GM21619 (cell line): ENCODE data around the gene PERCC1.

ENCODE experiments used
- ATAC-seq: cut with Tn5 transposase; IDR thresholded peaks from one replicate; pipeline ENCODE4 v1.9.1; 2021; ENCODE audit not compliant: unreplicated experiment

The PERCC1 gene

DNA sequence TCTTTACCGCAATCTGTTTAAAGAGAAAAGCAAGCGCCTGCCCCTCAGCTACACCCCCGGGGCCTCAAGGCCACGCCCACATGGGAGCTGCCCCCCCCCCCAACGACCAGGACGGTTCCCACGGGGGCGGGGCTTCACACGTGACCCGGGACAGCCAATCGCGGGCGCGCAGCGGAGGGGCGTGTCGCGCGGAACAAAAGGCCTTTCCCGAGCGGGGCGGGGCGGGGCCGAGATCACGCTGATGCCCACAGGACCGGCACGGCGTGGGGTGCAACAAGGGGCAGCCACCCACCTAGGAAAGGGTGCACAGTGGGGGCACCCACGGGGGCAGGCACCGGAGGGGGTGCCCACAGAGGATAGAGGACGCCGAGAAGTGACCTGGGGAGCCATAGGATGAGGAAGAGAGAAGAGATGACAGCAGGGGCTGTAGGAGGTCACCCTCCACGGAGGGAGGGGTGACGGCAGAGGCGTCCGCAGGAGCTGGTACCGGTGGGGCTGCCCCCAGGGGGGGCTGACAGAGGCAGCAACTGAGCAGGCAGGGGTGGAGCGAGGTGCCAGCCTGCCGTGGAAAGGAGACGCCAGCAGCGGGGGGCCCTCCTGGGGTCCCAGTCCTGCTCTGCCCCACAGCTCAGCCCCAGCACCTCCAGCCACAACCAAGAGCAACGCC, 22.6 kb upstream of the PERCC1 start:
- peak; percentile 73 for ATAC-seq

DNA sequence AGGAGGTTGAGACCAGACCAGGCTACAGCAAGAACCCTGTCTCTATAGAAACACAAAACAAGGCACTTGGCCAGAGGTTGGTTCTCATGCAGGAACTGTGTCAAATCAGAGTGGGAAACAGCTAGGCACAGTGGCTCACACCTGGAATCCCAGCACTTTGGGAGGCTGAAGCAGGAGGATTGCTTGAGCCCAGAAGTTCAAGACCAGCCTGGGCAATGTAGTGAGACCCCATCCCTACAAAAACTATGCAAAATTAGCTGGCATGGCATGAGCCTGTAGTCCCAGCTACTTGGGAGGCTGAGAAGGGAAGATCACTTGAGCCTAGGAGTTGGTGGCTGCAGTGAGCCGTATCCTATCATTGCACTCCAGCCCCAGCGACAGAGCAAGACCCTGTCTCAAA, 18.0 kb upstream of the PERCC1 start:
- no peak for ATAC-seq

DNA sequence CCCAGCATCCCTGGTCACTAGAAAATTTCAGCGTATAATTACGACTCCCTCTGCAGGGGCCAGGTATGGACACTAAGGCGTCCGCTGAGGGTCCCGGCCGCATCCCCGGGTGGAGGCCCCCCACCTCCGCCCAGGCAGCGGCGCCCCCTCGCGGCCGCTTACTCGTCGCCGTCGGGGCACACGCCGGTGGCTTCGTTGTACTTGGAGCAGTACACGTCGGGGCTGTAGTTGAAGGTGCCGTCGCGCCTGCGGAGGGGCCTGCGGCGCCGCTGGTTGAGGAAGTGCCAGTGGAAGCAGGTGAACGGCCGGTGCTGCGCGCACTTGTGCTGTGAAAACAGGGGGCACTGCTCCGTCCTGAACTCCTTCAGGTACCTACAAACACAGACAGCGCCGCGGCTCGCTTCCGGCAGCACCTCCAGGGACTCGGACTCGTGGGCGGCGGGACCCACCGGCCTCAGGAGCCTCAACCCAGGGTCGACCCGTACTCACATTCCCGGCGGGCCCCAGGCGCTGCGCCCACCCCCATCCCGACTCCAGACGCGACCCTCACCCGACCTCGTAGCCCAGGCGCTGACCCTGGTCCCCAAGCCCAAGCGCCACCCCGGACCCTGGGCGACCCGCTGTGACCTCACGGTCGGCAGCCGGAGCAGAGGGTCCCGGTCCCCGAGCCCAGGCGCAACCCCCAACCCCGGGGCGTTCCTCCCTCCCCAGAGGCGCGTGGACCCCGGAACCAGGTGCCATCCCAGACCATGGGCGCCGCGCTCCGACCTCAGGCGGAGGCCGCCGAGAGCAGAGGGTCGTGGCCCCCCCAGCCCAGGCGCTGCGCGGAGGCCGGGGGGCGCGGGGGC, 17.0 kb upstream of the PERCC1 start:
- ATAC-seq, result no peak

DNA sequence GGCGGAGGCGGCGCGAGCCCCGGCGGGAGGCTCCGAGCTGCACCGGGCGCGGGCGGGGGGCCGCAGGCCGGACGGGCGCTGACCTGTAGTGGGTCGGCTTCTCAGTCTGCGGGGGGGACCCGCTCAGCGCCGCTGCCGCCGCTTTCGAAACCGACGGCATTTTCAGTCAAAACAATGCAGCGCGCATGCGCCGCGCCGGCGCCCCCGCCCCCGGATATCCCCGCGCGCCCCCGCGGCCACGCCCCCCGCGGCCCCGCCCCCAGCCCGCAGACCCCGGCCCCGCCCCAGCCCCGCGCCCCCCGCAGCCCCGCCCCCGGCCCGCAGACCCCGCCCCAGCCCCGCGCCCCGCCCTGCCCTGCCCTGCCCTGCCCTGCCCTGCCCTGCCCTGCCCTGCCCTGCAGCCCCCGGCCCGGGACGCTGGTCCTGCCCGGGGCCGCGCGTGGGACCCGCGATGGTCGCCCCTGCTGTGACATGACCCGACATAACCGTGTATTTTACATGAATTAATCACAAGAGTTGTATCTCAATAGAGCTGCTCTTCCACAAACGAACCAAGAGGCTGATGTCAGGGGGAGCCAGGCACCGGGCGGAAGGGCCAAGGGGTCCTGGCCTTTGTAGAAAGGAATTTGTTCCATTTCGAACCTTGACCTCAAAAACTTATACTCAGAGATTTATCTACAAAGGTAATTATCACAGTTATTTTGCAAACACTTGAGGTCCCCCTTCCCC, 16.2 kb upstream of the PERCC1 start, which contains the start of gene UNKL:
Gene UNKL (minus strand): TSS at position 173 of the 729 bp plus-strand sequence. CDS start 13 bp downstream, at position 160.
- peak; percentile 44 for ATAC-seq

DNA sequence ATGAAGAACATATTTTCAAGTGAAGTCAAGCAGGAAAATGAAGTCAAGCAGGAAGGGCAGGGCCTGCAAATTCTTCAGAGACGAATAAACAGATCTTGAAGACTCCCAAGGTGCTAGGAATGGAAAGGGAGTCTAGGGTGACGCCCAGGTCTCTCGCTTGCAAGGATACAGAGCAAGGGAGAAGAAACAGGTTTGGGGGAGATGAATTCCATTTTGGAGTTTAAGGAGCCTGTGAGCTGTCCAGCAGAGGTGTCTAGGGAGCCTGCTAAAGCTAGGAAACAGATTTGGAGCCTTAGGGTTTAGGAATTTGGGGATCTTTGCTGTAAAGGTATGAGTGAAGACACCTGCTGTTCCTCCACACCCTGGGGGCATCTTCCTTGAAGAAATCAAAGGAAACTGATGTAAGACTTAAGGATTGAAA, 14.3 kb upstream of the PERCC1 start:
- ATAC-seq, result no peak

DNA sequence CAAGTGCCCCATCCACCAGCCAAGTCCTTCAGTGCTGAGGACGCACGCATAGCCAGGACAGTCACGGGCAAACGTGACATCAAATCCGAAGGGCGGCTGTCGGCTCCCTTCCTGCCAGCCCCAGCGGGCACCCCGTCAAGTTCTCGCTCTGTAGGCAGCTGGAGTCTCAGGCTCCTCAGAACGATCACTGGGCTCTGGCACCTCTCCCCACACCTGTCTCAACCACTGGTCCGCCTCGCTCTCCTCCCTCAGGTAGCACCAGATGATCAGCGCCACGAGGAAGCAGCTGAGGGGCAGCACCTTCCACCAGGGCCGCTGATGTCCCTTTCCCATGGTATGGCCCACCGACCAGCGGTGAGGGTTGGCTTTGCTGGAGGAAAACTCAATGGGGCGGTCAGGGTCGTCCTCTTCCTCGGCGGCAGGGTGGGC, 10.8 kb upstream of the PERCC1 start:
- peak; percentile 2 for ATAC-seq

DNA sequence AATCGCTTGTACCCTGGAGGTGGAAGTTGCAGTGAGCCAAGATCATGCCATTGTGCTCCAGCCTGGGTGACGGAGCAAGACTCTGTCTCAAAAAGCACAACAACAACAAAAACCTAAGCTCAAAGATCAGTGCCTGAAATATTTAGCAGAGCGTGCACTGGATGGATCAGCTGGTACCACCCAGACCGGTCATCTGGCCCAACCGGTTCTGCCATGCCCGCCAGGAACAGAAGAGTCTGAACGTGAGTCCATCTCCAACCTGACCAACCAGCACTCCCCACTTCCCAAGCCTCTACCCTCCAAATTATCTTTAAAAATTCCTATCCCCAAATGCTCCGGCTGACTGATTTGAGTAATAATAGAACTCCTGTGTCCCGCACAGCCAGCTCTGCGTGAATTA, 8.8 kb upstream of the PERCC1 start:
- no peak for ATAC-seq

DNA sequence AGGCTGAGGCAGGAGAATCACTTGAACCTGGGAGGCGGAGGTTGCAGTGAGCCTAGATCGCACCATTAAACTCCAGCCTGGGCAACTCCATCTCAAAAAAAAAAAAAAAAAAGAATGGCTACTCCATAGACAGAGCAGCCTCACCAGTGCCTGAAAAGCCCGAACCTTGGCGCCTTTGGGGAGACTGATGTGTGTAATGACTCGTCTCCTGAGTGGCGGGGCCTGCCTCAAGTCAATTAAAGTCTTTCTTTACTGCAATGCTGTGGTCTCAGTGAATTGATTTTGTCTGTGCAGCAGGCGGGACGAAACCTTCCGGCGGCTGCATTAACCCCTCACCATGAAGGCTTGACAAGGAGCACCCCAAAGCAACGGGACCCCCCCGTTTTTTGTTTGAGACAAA, 6.8 kb upstream of the PERCC1 start:
- no peak for ATAC-seq

DNA sequence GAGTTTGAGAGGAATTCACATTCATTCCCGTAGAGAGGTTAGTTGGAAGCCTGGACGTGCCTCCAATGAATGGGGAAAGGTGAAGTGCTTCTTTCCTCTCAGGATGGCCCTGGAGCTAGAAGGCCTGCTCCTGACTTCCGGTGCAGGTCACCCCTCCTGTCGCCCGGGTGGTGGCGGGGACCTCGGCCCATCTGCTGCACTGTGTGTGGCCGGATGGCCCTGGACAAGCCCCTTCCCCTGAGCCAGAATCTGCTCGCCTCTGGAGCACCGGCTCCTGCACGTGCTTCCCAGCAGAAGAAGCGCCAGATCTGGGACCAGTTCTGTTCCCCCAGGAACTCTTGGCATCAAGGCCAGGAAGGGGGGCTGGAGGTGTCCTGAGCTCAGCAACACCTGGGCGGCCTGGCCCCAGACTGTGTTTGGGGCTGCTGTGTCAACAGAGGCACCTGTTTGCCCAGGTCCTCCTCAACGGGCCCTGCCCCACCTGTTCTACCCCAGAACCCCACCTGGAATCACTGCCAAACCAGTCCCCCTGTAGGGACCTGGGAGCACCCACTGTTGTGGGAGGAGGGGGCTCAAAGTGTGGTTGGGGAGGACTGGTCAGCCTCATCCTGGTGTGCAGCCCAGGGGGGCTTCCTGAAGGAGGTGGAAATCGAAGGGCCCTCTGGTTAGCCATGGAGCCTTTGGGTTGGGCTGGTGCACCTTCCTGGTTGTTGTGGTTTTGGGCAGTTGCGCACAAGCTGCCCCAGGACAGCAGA, 5.1 kb upstream of the PERCC1 start:
- no peak for ATAC-seq

DNA sequence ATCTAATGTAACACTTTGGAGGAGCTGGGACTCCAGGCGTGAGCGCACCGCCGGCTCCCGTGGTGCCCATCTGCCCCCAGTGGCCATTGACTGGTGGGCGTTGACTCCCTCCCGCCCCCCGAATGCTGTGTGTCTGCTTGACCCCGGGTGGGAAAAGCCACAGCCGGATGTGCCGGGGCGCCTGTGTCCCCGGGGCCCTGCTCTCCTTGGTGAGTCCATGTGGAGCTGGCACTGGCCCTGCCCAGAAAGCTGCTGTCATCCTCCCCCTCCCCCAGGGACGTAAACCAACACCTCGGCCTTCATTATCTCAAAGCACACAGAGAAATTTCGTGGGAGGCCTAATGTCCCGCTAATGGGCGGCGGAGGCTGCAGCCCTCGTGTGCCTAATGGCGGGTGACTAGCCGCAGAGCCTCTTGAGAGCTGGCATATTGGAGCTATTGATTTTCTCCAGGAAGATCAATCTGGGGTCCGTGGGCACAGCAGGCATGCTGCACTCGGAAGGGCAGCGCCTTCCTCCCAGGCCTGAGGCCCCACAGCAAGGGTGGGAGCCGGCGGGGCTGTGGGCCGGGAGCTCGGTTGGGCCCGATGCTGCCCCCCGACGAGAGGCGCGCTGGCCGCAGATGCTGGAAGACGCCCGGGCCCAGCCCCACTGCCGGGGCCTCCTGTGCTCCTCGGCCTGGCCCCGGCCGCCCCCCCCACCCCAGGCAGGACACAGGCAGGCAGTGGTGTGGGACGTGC, 4.0 kb upstream of the PERCC1 start:
- no peak for ATAC-seq

DNA sequence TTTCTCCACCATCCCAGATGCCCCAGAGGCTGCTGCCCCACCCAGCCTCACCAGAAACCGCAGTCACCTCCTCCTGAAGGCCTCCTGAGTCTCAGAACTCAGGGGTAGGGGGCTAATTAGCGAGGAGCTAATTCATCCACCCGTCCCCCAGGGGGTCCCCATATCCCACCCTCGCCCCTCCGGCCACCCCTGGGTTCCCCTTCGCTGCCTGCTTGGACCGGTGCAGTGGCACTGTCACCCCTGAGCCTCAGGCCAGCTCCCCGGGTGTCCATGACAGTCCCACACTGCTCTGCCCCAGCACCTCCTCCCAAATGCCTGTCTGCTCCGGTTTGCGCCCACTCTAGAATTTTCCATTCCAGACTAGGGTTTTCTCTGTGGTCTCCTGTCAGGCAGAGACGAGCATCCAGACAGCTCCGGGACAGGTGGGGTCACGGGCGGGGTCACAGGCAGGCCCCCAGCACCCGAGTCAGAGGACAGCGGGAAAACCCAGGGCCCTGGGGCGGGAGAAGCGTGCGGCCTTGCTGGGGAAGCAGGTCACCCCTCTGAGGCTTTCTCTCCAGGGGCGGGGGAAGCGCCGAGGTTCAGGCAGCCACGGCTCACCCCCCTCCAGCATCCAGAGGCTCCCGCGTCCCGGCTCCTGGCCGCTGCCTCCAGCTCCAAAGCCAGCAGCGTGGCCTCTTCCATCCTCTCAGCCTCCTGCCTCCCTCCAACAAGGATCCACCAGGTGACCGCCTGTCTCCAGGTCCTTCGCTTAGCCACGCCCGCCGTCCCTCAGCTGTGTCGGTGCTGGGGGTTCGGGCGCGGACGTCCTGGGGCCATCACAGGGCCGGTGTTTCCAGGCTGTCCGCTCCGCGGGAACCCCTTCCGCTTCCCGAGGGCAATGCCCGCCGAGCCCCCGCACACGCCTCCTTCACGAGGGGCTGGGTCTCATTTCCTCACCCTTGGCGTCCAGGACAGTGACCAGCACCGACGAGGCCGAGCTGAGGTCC, 3.1 kb upstream of the PERCC1 start:
- no peak for ATAC-seq

DNA sequence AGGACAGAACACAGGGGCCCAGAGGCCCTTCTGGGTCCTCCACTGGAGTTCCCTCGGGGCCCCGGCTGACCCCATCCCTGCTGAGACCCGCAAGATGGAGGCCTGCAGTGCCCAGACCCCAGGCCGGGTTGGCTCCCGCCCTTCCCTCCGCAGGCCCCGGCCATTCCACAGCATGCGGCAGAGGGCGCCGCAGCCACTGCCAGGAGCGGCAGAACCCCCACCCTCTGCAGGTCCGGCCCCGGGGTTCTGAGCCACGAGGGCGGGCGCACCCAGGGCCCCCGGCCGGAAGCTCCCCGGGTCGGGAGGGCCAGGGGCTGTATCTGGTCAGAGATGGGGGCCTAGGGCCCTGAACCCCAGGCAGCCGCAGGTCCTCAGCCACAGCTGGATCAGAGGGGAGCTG, 2.4 kb upstream of the PERCC1 start:
- ATAC-seq, result no peak

DNA sequence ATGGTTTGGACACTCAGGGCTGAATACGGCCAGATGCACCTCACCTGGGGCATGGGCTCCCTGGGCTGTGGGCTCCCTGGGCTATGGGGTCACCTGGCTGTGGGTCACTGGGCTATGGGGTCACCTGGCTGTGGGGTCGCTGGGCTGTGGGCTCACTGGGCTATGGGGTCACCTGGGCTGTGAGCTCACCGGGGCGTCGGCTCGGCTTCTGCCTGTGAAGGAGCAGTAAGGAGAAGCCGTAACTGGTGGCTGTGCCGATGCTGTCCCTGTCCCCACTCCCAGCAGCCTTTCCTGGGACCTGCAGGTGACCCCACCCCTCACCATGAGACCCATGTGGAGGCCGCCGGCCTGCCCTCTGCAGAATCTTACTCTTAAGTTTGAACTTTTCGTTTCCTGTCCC, 1.9 kb upstream of the PERCC1 start:
- no peak for ATAC-seq

DNA sequence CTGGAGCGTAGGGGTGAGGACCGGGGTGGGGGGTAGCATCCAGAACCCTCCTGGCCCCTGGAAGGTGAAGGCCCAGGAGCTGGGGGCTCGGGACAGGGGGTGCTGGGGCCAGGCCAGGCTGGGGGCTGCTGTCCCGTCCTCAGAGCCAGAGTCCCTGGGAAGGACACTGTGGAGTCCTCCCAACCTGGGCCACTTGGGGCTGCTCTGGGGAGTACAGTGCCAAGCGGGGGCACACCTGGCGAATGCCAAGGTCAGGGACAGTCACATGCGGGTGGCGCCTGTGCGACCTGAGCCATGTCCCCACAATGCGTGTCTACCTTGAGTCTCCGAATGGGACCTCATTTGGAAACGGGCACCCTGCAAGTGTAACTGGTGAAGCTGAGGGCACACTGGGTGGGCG, 1.2 kb upstream of the PERCC1 start:
- no peak for ATAC-seq

DNA sequence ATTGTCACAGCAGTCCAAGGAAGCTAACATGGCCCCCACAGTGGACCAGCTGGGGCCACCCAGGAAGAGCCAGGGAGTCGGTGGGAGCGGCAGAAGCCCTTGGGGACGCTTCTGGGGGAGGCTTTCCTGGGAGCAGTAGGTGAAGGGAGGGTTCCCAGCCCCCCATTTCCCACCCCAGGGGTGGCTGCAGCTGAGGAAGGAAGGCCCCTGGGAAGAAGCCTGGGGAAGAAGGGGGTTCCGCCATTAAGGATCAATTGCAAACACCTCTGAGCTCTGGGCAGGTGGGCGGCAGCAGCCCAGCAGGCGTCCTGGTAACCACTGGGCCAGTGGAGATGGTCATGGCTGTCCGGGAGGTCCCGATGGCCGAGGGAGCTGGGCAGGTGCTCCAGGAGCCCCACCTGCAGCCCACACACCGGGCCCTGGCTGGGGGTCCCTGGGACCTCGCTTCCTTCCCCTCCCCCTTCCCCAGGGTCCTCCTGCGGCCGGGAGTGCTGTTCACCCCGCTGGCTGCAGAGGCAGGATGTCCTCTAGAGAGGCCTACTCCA, 592 bp upstream of the PERCC1 start:
- no peak for ATAC-seq

DNA sequence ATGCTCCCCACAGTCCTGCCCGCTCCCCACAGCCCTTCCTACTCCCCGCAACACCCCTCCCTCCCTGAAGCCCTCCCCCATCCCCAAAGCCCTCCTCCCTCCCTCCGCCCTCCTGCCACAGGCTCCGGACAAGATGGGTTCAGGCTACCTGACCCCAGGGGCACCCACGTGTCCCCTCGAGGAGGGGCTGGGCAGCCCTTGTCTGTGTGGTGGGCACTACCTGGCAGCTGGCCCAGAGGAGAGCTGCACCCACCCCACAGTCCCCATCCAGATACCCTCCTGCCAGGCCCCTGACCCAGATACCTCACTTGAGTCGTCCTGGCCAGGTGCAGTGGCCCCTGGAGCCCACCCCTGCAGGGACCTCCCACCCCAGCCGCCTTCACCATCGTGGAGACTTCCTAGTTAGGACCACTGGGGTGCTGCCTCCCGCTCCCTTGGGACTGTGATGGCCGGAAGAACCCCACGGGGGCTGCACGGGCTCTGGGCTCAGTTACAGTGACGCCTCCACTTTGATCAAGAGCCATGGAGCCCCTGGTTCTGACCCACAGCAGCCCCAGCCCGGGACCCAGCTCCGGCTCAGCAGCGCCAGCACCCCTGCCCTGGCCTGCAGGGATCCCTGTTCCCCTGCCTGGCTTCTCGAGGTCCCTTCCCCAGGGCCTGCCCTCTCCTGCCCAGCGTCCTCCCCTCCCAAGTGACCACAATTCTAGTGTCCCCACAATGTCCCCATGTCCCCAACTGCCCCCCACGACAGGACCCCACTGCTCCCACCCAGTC, 806 bp downstream of the PERCC1 start:
- no peak for ATAC-seq

DNA sequence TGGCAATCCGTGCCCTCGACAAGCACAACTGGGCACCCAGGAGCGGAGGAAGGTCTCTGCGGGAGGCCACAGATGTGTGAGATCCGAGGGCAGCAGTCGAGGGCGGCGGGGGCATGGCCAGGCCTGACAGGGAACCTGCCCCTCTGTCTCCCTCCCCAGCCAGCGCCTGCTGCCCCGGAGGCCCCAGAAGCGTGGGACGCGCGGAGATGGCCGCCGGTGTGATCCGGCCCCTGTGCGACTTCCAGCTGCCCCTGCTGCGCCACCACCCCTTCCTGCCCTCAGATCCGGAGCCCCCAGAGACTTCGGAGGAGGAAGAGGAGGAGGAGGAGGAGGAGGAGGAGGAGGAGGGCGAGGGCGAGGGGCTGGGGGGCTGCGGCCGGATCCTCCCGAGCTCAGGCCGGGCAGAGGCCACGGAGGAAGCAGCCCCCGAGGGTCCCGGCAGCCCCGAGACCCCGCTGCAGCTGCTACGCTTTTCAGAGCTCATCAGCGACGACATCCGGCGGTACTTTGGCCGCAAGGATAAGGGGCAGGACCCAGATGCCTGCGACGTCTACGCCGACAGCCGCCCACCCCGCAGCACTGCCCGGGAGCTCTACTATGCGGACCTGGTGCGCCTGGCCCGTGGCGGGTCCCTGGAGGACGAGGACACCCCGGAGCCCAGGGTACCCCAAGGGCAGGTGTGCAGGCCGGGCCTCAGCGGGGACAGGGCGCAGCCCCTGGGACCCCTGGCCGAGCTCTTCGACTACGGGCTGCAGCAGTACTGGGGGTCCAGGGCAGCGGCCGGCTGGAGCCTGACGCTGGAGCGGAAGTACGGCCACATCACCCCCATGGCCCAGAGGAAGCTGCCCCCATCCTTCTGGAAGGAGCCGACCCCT, 1.7 kb downstream of the PERCC1 start:
- ATAC-seq, result no peak
